ENCODE results near the gene TMC1. TPM values are rescaled to one million over a fixed set of nuclear protein-coding genes. Genes with fewer than 3 reads are reported as not detected.

TMC1 gene
- total RNA-seq, 6 donors from 2014 or later = 0.67 TPM; not detected in 5

DNA sequence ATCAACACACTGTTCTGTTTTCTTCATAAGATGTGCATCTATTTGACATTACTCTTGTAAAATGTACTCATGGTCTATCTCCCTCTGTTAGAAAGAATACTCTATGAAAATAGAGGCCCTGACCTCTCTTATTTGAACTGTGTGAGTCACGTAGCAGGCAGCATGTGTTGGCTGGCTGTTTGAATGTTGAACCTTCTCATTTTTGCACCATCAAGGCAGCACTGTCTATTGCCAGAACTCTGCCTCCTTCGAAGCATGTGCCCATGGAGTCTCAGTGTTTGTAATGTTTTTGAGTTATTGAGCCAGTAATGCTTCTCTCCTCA, 287.0 kb downstream of the TMC1 start:
- Histone ChIP-seq H3K4me1 (no peaks in the 10 kb centered on the region), H3K4me3 (no peak overlapping the region), H3K27me3 (no peaks in the 10 kb centered on the region), H3K27ac (no peak overlapping the region), H3K36me3 (no peaks in the 10 kb centered on the region), H3K9me3 (no peaks in the 10 kb centered on the region)
- WGBS, 2 donors = 66 to 76% methylated on average over 2 of the region's 2 CpGs
- DNase-seq (no peak), ATAC-seq (ENCODE audit: low FRiP score in 2 of 2) (no peak)
- TF ChIP-seq POLR2A (IDR thresholded peaks at IDR 0.05) = no peak
- no peak for TF ChIP-seq POLR2AphosphoS5 (IDR thresholded peaks at IDR 0.05)
- no peak for TF ChIP-seq EP300 (IDR thresholded peaks at IDR 0.05)
- TF ChIP-seq, protein P1, sequence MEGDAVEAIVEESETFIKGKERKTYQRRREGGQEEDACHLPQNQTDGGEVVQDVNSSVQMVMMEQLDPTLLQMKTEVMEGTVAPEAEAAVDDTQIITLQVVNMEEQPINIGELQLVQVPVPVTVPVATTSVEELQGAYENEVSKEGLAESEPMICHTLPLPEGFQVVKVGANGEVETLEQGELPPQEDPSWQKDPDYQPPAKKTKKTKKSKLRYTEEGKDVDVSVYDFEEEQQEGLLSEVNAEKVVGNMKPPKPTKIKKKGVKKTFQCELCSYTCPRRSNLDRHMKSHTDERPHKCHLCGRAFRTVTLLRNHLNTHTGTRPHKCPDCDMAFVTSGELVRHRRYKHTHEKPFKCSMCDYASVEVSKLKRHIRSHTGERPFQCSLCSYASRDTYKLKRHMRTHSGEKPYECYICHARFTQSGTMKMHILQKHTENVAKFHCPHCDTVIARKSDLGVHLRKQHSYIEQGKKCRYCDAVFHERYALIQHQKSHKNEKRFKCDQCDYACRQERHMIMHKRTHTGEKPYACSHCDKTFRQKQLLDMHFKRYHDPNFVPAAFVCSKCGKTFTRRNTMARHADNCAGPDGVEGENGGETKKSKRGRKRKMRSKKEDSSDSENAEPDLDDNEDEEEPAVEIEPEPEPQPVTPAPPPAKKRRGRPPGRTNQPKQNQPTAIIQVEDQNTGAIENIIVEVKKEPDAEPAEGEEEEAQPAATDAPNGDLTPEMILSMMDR (IDR thresholded peaks at IDR 0.05) = no peak

DNA sequence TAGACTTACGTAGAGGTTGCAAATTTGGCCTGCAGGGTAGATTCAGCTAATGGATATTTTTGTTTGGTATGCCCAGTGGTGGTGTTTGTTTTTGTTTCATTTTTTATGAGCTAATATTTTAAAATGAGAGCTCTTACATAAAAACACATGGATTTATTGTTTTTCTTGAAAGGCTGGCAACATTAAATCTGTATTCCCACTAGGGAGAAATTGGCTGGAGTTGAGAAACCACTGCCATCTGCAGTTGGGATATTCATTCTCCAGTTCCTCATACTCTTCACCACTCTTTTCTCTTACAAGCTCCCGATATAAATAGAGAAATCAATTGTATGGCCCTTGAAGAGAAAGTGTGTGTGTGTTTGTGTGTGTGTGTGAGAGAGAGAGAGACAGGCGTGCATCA, 288.2 kb downstream of the TMC1 start:
- Histone ChIP-seq H3K27ac (no peak overlapping the region), H3K4me1 (no peaks in the 10 kb centered on the region), H3K9me3 (no peaks in the 10 kb centered on the region), H3K4me3 (no peak overlapping the region), H3K27me3 (no peaks in the 10 kb centered on the region), H3K36me3 (no peaks in the 10 kb centered on the region)
- DNase-seq (no peak), ATAC-seq (ENCODE audit: low FRiP score in 2 of 2) (no peak)
- 79 to 92% methylated on average over 3 of the region's 3 CpGs for WGBS, 2 donors
- TF ChIP-seq, protein P1 (IDR thresholded peaks at IDR 0.05) = no peak
- no peak for TF ChIP-seq POLR2A (IDR thresholded peaks at IDR 0.05)
- TF ChIP-seq POLR2AphosphoS5 (IDR thresholded peaks at IDR 0.05) = no peak
- no peak for TF ChIP-seq EP300 (IDR thresholded peaks at IDR 0.05)

DNA sequence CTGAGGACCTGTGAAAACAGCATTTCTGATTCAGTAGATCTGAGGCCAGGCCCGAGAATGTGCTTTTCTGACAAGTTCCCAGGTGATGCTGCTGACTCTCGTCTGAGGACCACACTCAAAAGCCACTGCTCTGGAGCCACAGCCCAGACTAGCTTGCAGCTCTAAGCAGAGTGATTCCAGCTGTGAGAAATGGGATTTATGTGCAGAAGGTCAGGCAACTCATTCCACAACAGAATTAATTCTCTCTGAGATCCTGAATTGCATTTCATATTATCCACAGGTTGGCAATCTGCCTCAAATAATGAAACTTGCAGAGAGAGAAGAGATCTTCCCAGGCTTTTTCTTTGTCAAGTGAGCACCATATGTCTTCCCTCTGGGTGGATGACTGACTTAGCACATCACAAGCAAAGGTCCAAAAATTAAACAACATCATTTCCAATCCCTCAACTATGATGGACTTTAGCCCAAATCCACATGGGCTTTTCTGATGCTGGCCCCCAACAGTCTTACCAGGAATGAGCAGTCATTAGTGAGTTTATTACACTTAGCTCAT, 291.2 kb downstream of the TMC1 start:
- H3K27me3 ChIP-seq = no peaks in the 10 kb centered on the region
- ATAC-seq (ENCODE audit: low FRiP score in 2 of 2) = no peak
- WGBS, 2 donors = 48% methylated on average over 2 of the region's 2 CpGs; no CpG with 5 or more reads in 1 of the 2 donors
- H3K27ac ChIP-seq = no peak overlapping the region
- no peaks in the 10 kb centered on the region for H3K4me1 ChIP-seq
- DNase-seq = no peak
- TF ChIP-seq POLR2A (IDR thresholded peaks at IDR 0.05) (no peak), POLR2AphosphoS5 (IDR thresholded peaks at IDR 0.05) (no peak), EP300 (IDR thresholded peaks at IDR 0.05) (no peak)
- TF ChIP-seq, protein P1 (IDR thresholded peaks at IDR 0.05) = no peak
- H3K4me3 ChIP-seq = no peak overlapping the region
- H3K9me3 ChIP-seq = no peaks in the 10 kb centered on the region
- H3K36me3 ChIP-seq = no peaks in the 10 kb centered on the region

DNA sequence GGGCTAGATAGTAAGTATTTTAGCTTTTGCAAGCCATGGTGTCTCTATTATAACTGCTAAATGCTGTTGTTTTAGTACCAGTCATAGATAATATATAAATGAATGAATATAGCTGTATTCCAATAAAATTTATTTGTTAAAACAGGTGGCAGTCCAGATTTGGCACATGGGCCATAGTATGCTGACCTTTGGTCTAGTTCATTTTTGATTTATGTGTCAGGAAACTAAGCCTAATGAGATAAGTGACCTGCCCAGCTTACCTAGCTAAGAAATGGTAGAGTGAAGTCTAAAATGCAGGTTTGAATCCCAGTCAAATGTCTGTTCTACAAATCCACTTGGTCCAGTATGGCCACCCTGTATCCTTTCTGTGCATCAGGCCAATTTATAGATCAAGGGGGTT, 292.1 kb downstream of the TMC1 start:
- Histone ChIP-seq H3K27me3 (no peaks in the 10 kb centered on the region), H3K4me1 (no peaks in the 10 kb centered on the region), H3K4me3 (no peak overlapping the region), H3K9me3 (no peaks in the 10 kb centered on the region), H3K36me3 (no peaks in the 10 kb centered on the region), H3K27ac (no peak overlapping the region)
- DNase-seq (no peak), ATAC-seq (ENCODE audit: low FRiP score in 2 of 2) (no peak)
- TF ChIP-seq POLR2A (IDR thresholded peaks at IDR 0.05) (no peak), EP300 (IDR thresholded peaks at IDR 0.05) (no peak), POLR2AphosphoS5 (IDR thresholded peaks at IDR 0.05) (no peak)
- TF ChIP-seq, protein P1 (IDR thresholded peaks at IDR 0.05) = no peak

DNA sequence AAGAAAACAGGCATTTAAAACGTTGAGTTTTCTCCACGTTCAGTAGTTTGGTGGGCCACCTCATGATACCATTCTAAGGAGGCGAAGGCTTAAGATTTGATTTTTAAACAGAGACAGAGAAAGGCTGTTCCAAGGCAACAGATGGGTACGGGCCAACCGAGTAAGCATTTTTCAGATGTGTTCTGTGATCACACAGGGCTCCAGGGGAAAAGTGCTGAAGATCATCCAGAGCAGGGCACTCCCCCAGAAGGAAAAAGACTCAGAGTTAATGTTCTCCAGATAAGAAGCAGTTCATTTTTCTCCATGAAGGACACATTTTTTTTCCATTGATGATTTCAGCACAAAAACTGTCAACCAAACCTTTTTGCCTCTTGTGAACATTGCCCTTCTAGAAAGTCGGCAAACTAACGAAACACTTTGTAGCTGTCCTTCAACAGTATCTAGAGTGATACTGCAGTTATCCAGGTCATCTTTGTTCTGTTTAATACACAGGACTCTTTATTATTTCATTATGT, 292.7 kb downstream of the TMC1 start:
- Histone ChIP-seq H3K27me3 (no peaks in the 10 kb centered on the region), H3K9me3 (no peaks in the 10 kb centered on the region), H3K4me3 (no peak overlapping the region), H3K27ac (no peak overlapping the region), H3K36me3 (no peaks in the 10 kb centered on the region), H3K4me1 (no peaks in the 10 kb centered on the region)
- TF ChIP-seq POLR2A (IDR thresholded peaks at IDR 0.05) (no peak), POLR2AphosphoS5 (IDR thresholded peaks at IDR 0.05) (no peak), EP300 (IDR thresholded peaks at IDR 0.05) (no peak)
- TF ChIP-seq, protein P1 (IDR thresholded peaks at IDR 0.05) = no peak
- ATAC-seq (ENCODE audit: low FRiP score in 2 of 2) = no peak
- DNase-seq = no peak
- WGBS, 2 donors = 87 to 89% methylated on average over 7 of the region's 7 CpGs

Measured in upper lobe of left lung (tissue), 6 donors.